Endothelial cell of umbilical vein (primary cell): ENCODE data around the gene STK24. TPM values are rescaled to one million over a fixed set of nuclear protein-coding genes. Genes with fewer than 3 reads are reported as not detected.

Source experiments
- BruUV-seq: library from RNA; stranded (reverse); fragments of 400-500 nt; replicated peaks from 2 replicates; lab custom pipeline; 2021; lab: Mats Ljungman, UMichigan
- CTCF ChIA-PET: fragments of 300-600, 350-600 bp; sonication (Branson Sonifier 250); formaldehyde crosslinking; loops from one replicate; lab custom pipeline; 2021; ENCODE audit warnings: antibody characterized with exemption, inconsistent platforms; lab: Charles Lee
- POLR2A ChIA-PET: fragments of 300-600, 350-600 bp; sonication (Branson Sonifier 250); formaldehyde crosslinking; loops from one replicate; lab custom pipeline; 2021; ENCODE audit warnings: antibody characterized with exemption, inconsistent platforms; lab: Charles Lee
- DNase-seq: peaks from one replicate; pipeline ENCODE4 v3.0.0-alpha.2; 2011; ENCODE audit warnings: low read depth, low spot score
- FAIRE-seq: peaks from 2 replicates; lab custom pipeline; 2011; peaks lifted over from hg19 to GRCh38; lab: Jason Lieb, UNC
- H2AFZ ChIP-seq: 2 replicates; pipeline ENCODE4 v1.6.0; 2012; ENCODE audit warnings: low read depth, low read length, control low read depth, inconsistent platforms
- H3K27ac ChIP-seq: 2 replicates; pipeline ENCODE4 v1.5.1; 2011; ENCODE audit warnings: low read depth, mild to moderate bottlenecking, control low read depth, low read length, moderate library complexity; ENCODE audit not compliant: insufficient read depth
- H3K27me3 ChIP-seq, 2 experiments: 2 replicates each; pipeline versions ENCODE4 v1.6.0 to v1.6.1; 2011; ENCODE audit warnings: low read length in 2 of 2, mixed read lengths in 1 of 2; ENCODE audit not compliant: control insufficient read depth in 2 of 2, insufficient read depth in 2 of 2
- H3K36me3 ChIP-seq, 2 experiments: 2 replicates in 1 of 2; 3 replicates in 1 of 2; pipeline ENCODE4 v1.5.1; 2011; ENCODE audit warnings: low read length in 2 of 2, mild to moderate bottlenecking in 1 of 2, moderate library complexity in 1 of 2; ENCODE audit not compliant: control insufficient read depth in 2 of 2, insufficient read depth in 2 of 2; ENCODE audit errors: extremely low read depth in 1 of 2
- H3K4me1 ChIP-seq: 3 replicates; pipeline ENCODE4 v1.5.1; 2011; ENCODE audit warnings: mild to moderate bottlenecking, low read length; ENCODE audit not compliant: control insufficient read depth, insufficient read depth; ENCODE audit errors: extremely low read depth
- H3K4me2 ChIP-seq: 2 replicates; pipeline ENCODE4 v1.6.1; 2011; ENCODE audit warnings: low read length, control low read depth, mixed read lengths; ENCODE audit not compliant: insufficient read depth
- H3K4me3 ChIP-seq, 3 experiments: fragments of 200-600 bp in 1 of 3; sonication (generic), shearing (Covaris generic) in 1 of 3; replicated peaks in 1 of 3; 2 replicates each; pipeline ENCODE4 v1.5.1; 2011 to 2016; ENCODE audit warnings: control low read depth in 3 of 3, low read length in 3 of 3, mild to moderate bottlenecking in 2 of 3, inconsistent platforms in 1 of 3, low read depth in 1 of 3, moderate library complexity in 1 of 3; ENCODE audit not compliant: insufficient read depth in 1 of 3
- H3K79me2 ChIP-seq: 2 replicates; pipeline ENCODE4 v1.6.0; 2012; ENCODE audit warnings: low read length, inconsistent platforms; ENCODE audit not compliant: control insufficient read depth, insufficient read depth
- H3K9ac ChIP-seq: replicated peaks from 2 replicates; pipeline ENCODE3; 2011; ENCODE audit warnings: low read length, control low read depth; ENCODE audit not compliant: insufficient read depth; ENCODE audit errors: extremely low read depth
- H3K9me1 ChIP-seq: replicated peaks from 3 replicates; pipeline ENCODE4 v1.6.0; 2011; ENCODE audit warnings: mild to moderate bottlenecking, low read length; ENCODE audit not compliant: control insufficient read depth, insufficient read depth; ENCODE audit errors: extremely low read depth
- H3K9me3 ChIP-seq: replicated peaks from 2 replicates; pipeline ENCODE4 v1.5.1; 2012; ENCODE audit warnings: low read length, inconsistent platforms; ENCODE audit not compliant: control insufficient read depth, insufficient read depth
- H4K20me1 ChIP-seq: replicated peaks from 2 replicates; pipeline ENCODE3; 2011; ENCODE audit warnings: mild to moderate bottlenecking, low read length; ENCODE audit not compliant: control insufficient read depth, insufficient read depth; ENCODE audit errors: extremely low read depth
- CTCF ChIP-seq, 2 donors: IDR thresholded peaks; 1 replicate in 1 of 2; 2 replicates in 1 of 2; pipeline ENCODE4 v1.5.1; 2011; ENCODE audit warnings: low read length in 2 of 2, mild to moderate bottlenecking in 2 of 2, moderate library complexity in 2 of 2, control low read depth in 1 of 2, inconsistent platforms in 1 of 2, low read depth in 1 of 2; ENCODE audit not compliant: insufficient read depth in 1 of 2; ENCODE audit errors: extremely low read depth in 1 of 2
- EZH2 ChIP-seq: IDR thresholded peaks from 2 replicates; pipeline ENCODE4 v1.6.1; 2012; ENCODE audit warnings: borderline replicate concordance, low read depth, mild to moderate bottlenecking, moderate library complexity, low read length, inconsistent platforms; ENCODE audit not compliant: severe bottlenecking
- FOS ChIP-seq: IDR thresholded peaks from 2 replicates; pipeline ENCODE4 v1.6.1; 2011; ENCODE audit warnings: mild to moderate bottlenecking, low read length, moderate library complexity, borderline replicate concordance; ENCODE audit not compliant: insufficient read depth
- GATA2 ChIP-seq: IDR thresholded peaks from 2 replicates; pipeline ENCODE4 v1.7.0; 2011; ENCODE audit warnings: low read depth, mild to moderate bottlenecking, moderate library complexity, mixed read lengths, low read length; ENCODE audit not compliant: insufficient read length, insufficient read depth
- JUN ChIP-seq: IDR thresholded peaks from 2 replicates; pipeline ENCODE4 v1.6.1; 2011; ENCODE audit warnings: borderline replicate concordance, low read depth; ENCODE audit not compliant: insufficient read length, insufficient read depth
- MAX ChIP-seq: IDR thresholded peaks from 2 replicates; pipeline ENCODE4 v1.6.1; 2011; ENCODE audit not compliant: insufficient read depth, insufficient read length
- MYC ChIP-seq: IDR thresholded peaks from one replicate; pipeline ENCODE4 v1.6.1; 2011; ENCODE audit warnings: mild to moderate bottlenecking, low read depth, low read length
- POLR2A ChIP-seq: IDR thresholded peaks from 2 replicates; pipeline ENCODE4 v1.6.1; 2012; ENCODE audit warnings: low read depth, mild to moderate bottlenecking, control low read depth, low read length
- POLR2AphosphoS5 ChIP-seq: IDR thresholded peaks from 2 replicates; pipeline ENCODE4 v1.6.1; 2012; ENCODE audit warnings: low read depth, mild to moderate bottlenecking, control low read depth, low read length, moderate library complexity; ENCODE audit not compliant: insufficient read depth
- dilution Hi-C: fragments of 300-500 bp; cut with MboI; formaldehyde crosslinking; loops from one replicate; pipeline ENCODE4 v1.15.0; 2019; ENCODE audit warnings: low sequenced_read_pairs; ENCODE audit not compliant: extremely low pct_ligation_motif_present
- intact Hi-C: fragments of 100-400 bp; cut with micrococcal nuclease; formaldehyde crosslinking; loops from one replicate; pipeline ENCODE4 v1.10.0; 2022
- polyA plus RNA-seq, 4 experiments: library from polyadenylated mRNA; depleted of rRNA in 3 of 4; stranded (reverse) in 3 of 4; unstranded in 1 of 4; fragments of >200 nt; gene quantifications; 2 replicates each; pipeline versions ENCODE4 v1.2.1 to v1.2.3, GENCODE V29; 2011 to 2012; ENCODE audit warnings: missing spikeins in 1 of 4
- total RNA-seq: library from RNA; stranded (reverse); gene quantifications from 2 replicates; pipeline ENCODE4 v1.2.3, GENCODE V29; 2021

The STK24 gene
- total and polyA plus RNA-seq, 2 donors (not counting 3 experiments of a cell fraction or from before 2014, with no cell fraction given): 43.3 to 100 TPM

GRCh38 chr13:98559169-98559568, 17.7 kb downstream of the STK24 start:
- DNase-seq: no peak
- dilution Hi-C loops (no loop called here), intact Hi-C loops (no loop called here)
- Histone ChIP-seq H3K27me3 (no peaks in the 10 kb centered on the region), H3K4me1 (peaks cover 5% of the 10 kb centered on the region), H2AFZ (no peak overlapping the region), H3K79me2 (peaks cover 93% of the 10 kb centered on the region), H4K20me1 (peaks cover 11% of the 10 kb centered on the region), H3K36me3 (peaks cover 0 to 4% of the 10 kb centered on the region in 2 experiments), H3K9me3 (no peaks in the 10 kb centered on the region), H3K4me2 (no peak overlapping the region), H3K9me1 (no peaks in the 10 kb centered on the region), H3K9ac (no peak overlapping the region), H3K27ac (no peak overlapping the region), H3K4me3 (no peak overlapping the region)
- no TSS peak for BruUV-seq
- CTCF ChIA-PET: interaction anchor here (2.4 kb wide), 1 partner anchor 92 kb away, joined by 8 read pairs; no protein-coding TSS in a partner anchor
- FAIRE-seq: no peak
- no peak for TF ChIP-seq MYC
- no peak for TF ChIP-seq POLR2A
- TF ChIP-seq CTCF (IDR thresholded peaks at IDR 0.05; ENCODE audit: extremely low read depth in 1 of 2, insufficient read depth in 1 of 2, low read depth in 1 of 2, low read length in 2 of 2): no peak
- no peak for TF ChIP-seq POLR2AphosphoS5
- TF ChIP-seq JUN: no peak
- no peak for TF ChIP-seq GATA2
- TF ChIP-seq EZH2: no peak
- TF ChIP-seq FOS: no peak
- TF ChIP-seq MAX: no peak
- POLR2A ChIA-PET: no interaction called here
